ENCODE measurements around the gene GASK1A.

DNA sequence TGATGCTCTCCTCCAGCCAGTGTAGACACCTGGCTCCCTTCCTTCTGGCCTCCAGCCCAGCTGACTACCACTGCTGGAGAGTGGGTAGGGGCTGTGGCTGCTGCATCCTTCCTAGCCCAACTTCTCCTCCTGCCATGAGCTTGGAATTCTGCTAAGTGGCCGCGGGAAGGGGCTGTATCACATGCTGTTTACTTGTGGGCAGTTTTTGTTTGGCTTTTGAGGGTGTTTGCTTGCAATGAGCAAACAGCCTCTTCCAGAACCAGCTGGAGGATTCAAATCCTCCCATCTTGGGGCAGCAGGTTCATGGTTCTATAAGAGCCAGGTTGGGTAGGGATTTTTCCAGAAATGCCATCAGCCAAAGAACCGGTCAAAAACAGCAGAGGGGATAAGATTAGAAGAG is 9.0 kb downstream of the GASK1A start:
- TF ChIP-seq, protein P1, sequence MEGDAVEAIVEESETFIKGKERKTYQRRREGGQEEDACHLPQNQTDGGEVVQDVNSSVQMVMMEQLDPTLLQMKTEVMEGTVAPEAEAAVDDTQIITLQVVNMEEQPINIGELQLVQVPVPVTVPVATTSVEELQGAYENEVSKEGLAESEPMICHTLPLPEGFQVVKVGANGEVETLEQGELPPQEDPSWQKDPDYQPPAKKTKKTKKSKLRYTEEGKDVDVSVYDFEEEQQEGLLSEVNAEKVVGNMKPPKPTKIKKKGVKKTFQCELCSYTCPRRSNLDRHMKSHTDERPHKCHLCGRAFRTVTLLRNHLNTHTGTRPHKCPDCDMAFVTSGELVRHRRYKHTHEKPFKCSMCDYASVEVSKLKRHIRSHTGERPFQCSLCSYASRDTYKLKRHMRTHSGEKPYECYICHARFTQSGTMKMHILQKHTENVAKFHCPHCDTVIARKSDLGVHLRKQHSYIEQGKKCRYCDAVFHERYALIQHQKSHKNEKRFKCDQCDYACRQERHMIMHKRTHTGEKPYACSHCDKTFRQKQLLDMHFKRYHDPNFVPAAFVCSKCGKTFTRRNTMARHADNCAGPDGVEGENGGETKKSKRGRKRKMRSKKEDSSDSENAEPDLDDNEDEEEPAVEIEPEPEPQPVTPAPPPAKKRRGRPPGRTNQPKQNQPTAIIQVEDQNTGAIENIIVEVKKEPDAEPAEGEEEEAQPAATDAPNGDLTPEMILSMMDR (IDR thresholded peaks at IDR 0.05): no peak
- no peak for TF ChIP-seq POLR2AphosphoS5 (IDR thresholded peaks at IDR 0.05)

All from sigmoid colon (tissue), 4 donors.